Endothelial cell of umbilical vein (primary cell): ENCODE measurements around the gene PPP6R1. TPM values are rescaled to one million over a fixed set of nuclear protein-coding genes. Genes with fewer than 3 reads are reported as not detected.

Source experiments
- BruUV-seq: library from RNA; stranded (reverse); fragments of 400-500 nt; replicated peaks from 2 replicates; lab custom pipeline; 2021; lab: Mats Ljungman, UMichigan
- CTCF ChIA-PET: fragments of 300-600, 350-600 bp; sonication (Branson Sonifier 250); formaldehyde crosslinking; loops from one replicate; lab custom pipeline; 2021; ENCODE audit warnings: antibody characterized with exemption, inconsistent platforms; lab: Charles Lee
- POLR2A ChIA-PET: fragments of 300-600, 350-600 bp; sonication (Branson Sonifier 250); formaldehyde crosslinking; loops from one replicate; lab custom pipeline; 2021; ENCODE audit warnings: antibody characterized with exemption, inconsistent platforms; lab: Charles Lee
- DNase-seq: peaks from one replicate; pipeline ENCODE4 v3.0.0-alpha.2; 2011; ENCODE audit warnings: low read depth, low spot score
- FAIRE-seq: peaks from 2 replicates; lab custom pipeline; 2011; peaks lifted over from hg19 to GRCh38; lab: Jason Lieb, UNC
- H2AFZ ChIP-seq: 2 replicates; pipeline ENCODE4 v1.6.0; 2012; ENCODE audit warnings: low read depth, low read length, control low read depth, inconsistent platforms
- H3K27ac ChIP-seq: 2 replicates; pipeline ENCODE4 v1.5.1; 2011; ENCODE audit warnings: low read depth, mild to moderate bottlenecking, control low read depth, low read length, moderate library complexity; ENCODE audit not compliant: insufficient read depth
- H3K27me3 ChIP-seq, 2 experiments: 2 replicates each; pipeline versions ENCODE4 v1.6.0 to v1.6.1; 2011; ENCODE audit warnings: low read length in 2 of 2, mixed read lengths in 1 of 2; ENCODE audit not compliant: control insufficient read depth in 2 of 2, insufficient read depth in 2 of 2
- H3K36me3 ChIP-seq, 2 experiments: 2 replicates in 1 of 2; 3 replicates in 1 of 2; pipeline ENCODE4 v1.5.1; 2011; ENCODE audit warnings: low read length in 2 of 2, mild to moderate bottlenecking in 1 of 2, moderate library complexity in 1 of 2; ENCODE audit not compliant: control insufficient read depth in 2 of 2, insufficient read depth in 2 of 2; ENCODE audit errors: extremely low read depth in 1 of 2
- H3K4me1 ChIP-seq: 3 replicates; pipeline ENCODE4 v1.5.1; 2011; ENCODE audit warnings: mild to moderate bottlenecking, low read length; ENCODE audit not compliant: control insufficient read depth, insufficient read depth; ENCODE audit errors: extremely low read depth
- H3K4me2 ChIP-seq: 2 replicates; pipeline ENCODE4 v1.6.1; 2011; ENCODE audit warnings: low read length, control low read depth, mixed read lengths; ENCODE audit not compliant: insufficient read depth
- H3K4me3 ChIP-seq, 3 experiments: fragments of 200-600 bp in 1 of 3; sonication (generic), shearing (Covaris generic) in 1 of 3; replicated peaks in 1 of 3; 2 replicates each; pipeline ENCODE4 v1.5.1; 2011 to 2016; ENCODE audit warnings: control low read depth in 3 of 3, low read length in 3 of 3, mild to moderate bottlenecking in 2 of 3, inconsistent platforms in 1 of 3, low read depth in 1 of 3, moderate library complexity in 1 of 3; ENCODE audit not compliant: insufficient read depth in 1 of 3
- H3K79me2 ChIP-seq: 2 replicates; pipeline ENCODE4 v1.6.0; 2012; ENCODE audit warnings: low read length, inconsistent platforms; ENCODE audit not compliant: control insufficient read depth, insufficient read depth
- H3K9ac ChIP-seq: replicated peaks from 2 replicates; pipeline ENCODE3; 2011; ENCODE audit warnings: low read length, control low read depth; ENCODE audit not compliant: insufficient read depth; ENCODE audit errors: extremely low read depth
- H3K9me1 ChIP-seq: replicated peaks from 3 replicates; pipeline ENCODE4 v1.6.0; 2011; ENCODE audit warnings: mild to moderate bottlenecking, low read length; ENCODE audit not compliant: control insufficient read depth, insufficient read depth; ENCODE audit errors: extremely low read depth
- H3K9me3 ChIP-seq: replicated peaks from 2 replicates; pipeline ENCODE4 v1.5.1; 2012; ENCODE audit warnings: low read length, inconsistent platforms; ENCODE audit not compliant: control insufficient read depth, insufficient read depth
- H4K20me1 ChIP-seq: replicated peaks from 2 replicates; pipeline ENCODE3; 2011; ENCODE audit warnings: mild to moderate bottlenecking, low read length; ENCODE audit not compliant: control insufficient read depth, insufficient read depth; ENCODE audit errors: extremely low read depth
- CTCF ChIP-seq, 2 donors: IDR thresholded peaks; 1 replicate in 1 of 2; 2 replicates in 1 of 2; pipeline ENCODE4 v1.5.1; 2011; ENCODE audit warnings: low read length in 2 of 2, mild to moderate bottlenecking in 2 of 2, moderate library complexity in 2 of 2, control low read depth in 1 of 2, inconsistent platforms in 1 of 2, low read depth in 1 of 2; ENCODE audit not compliant: insufficient read depth in 1 of 2; ENCODE audit errors: extremely low read depth in 1 of 2
- EZH2 ChIP-seq: IDR thresholded peaks from 2 replicates; pipeline ENCODE4 v1.6.1; 2012; ENCODE audit warnings: borderline replicate concordance, low read depth, mild to moderate bottlenecking, moderate library complexity, low read length, inconsistent platforms; ENCODE audit not compliant: severe bottlenecking
- FOS ChIP-seq: IDR thresholded peaks from 2 replicates; pipeline ENCODE4 v1.6.1; 2011; ENCODE audit warnings: mild to moderate bottlenecking, low read length, moderate library complexity, borderline replicate concordance; ENCODE audit not compliant: insufficient read depth
- GATA2 ChIP-seq: IDR thresholded peaks from 2 replicates; pipeline ENCODE4 v1.7.0; 2011; ENCODE audit warnings: low read depth, mild to moderate bottlenecking, moderate library complexity, mixed read lengths, low read length; ENCODE audit not compliant: insufficient read length, insufficient read depth
- JUN ChIP-seq: IDR thresholded peaks from 2 replicates; pipeline ENCODE4 v1.6.1; 2011; ENCODE audit warnings: borderline replicate concordance, low read depth; ENCODE audit not compliant: insufficient read length, insufficient read depth
- MAX ChIP-seq: IDR thresholded peaks from 2 replicates; pipeline ENCODE4 v1.6.1; 2011; ENCODE audit not compliant: insufficient read depth, insufficient read length
- MYC ChIP-seq: IDR thresholded peaks from one replicate; pipeline ENCODE4 v1.6.1; 2011; ENCODE audit warnings: mild to moderate bottlenecking, low read depth, low read length
- POLR2A ChIP-seq: IDR thresholded peaks from 2 replicates; pipeline ENCODE4 v1.6.1; 2012; ENCODE audit warnings: low read depth, mild to moderate bottlenecking, control low read depth, low read length
- POLR2AphosphoS5 ChIP-seq: IDR thresholded peaks from 2 replicates; pipeline ENCODE4 v1.6.1; 2012; ENCODE audit warnings: low read depth, mild to moderate bottlenecking, control low read depth, low read length, moderate library complexity; ENCODE audit not compliant: insufficient read depth
- dilution Hi-C: fragments of 300-500 bp; cut with MboI; formaldehyde crosslinking; loops from one replicate; pipeline ENCODE4 v1.15.0; 2019; ENCODE audit warnings: low sequenced_read_pairs; ENCODE audit not compliant: extremely low pct_ligation_motif_present
- intact Hi-C: fragments of 100-400 bp; cut with micrococcal nuclease; formaldehyde crosslinking; loops from one replicate; pipeline ENCODE4 v1.10.0; 2022
- polyA plus RNA-seq, 4 experiments: library from polyadenylated mRNA; depleted of rRNA in 3 of 4; stranded (reverse) in 3 of 4; unstranded in 1 of 4; fragments of >200 nt; gene quantifications; 2 replicates each; pipeline versions ENCODE4 v1.2.1 to v1.2.3, GENCODE V29; 2011 to 2012; ENCODE audit warnings: missing spikeins in 1 of 4
- total RNA-seq: library from RNA; stranded (reverse); gene quantifications from 2 replicates; pipeline ENCODE4 v1.2.3, GENCODE V29; 2021

Gene PPP6R1
- total and polyA plus RNA-seq, 2 donors (not counting 3 experiments of a cell fraction or from before 2014, with no cell fraction given) = 35.7 to 71.8 TPM

DNA sequence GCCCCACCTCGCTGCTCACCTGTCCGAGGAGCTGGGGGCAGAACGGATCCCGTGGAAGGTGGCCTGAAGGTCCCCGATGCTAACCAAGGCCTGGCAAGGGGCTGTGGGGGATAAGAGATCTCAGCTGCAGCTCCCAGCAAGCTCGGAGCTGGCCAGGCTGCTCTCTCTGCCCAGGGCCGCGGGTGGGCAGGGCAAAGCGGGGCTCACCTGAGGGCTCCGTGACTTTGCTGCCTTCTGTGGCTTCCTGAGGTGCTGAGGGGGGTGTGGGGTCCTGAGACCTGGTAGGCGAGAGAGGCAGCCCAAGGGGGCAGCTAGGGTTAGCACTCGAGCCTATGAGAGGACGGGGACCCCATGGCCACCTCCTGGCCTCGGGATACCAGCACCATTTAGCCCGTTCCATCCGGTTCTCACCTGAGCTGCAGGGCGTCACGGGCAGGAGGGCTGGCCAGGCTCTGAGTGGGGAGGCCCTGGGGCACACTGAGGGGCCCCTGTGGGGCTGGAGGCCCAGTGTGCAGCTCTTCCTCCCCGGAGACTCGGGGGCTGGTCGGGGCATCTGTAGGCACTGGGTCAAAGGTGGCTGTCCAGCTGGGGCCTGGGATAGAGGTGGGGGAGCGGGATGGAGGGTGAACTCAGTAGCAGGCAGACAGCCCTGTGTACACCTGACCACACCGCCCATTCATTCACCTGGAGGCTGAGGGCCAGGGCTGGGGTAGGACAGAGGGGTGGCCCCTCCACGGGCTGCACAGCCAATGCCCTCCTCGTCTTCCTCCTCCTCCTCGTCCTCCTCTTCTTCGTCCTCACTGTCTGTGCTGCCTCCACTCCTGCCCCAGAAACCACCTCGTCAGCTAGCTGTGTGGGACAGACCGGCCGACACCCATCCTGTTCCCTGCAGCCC, 27.2 kb downstream of the PPP6R1 start:
- Histone ChIP-seq H3K79me2 (no peaks in the 10 kb centered on the region), H3K27ac (no peak overlapping the region), H3K9me3 (no peaks in the 10 kb centered on the region), H3K4me2 (no peak overlapping the region), H3K36me3 (peaks cover 3 to 49% of the 10 kb centered on the region in 2 experiments), H3K4me3 (no peak overlapping the region), H4K20me1 (no peaks in the 10 kb centered on the region), H3K9ac (no peak overlapping the region), H3K27me3 (no peaks in the 10 kb centered on the region), H3K4me1 (no peaks in the 10 kb centered on the region), H2AFZ (no peak overlapping the region), H3K9me1 (no peaks in the 10 kb centered on the region)
- no peak for TF ChIP-seq GATA2
- no peak for TF ChIP-seq EZH2
- no peak for TF ChIP-seq POLR2A
- TF ChIP-seq CTCF (IDR thresholded peaks at IDR 0.05; ENCODE audit: extremely low read depth in 1 of 2, insufficient read depth in 1 of 2, low read depth in 1 of 2, low read length in 2 of 2) = no peak
- no peak for TF ChIP-seq MYC
- TF ChIP-seq JUN = no peak
- no peak for TF ChIP-seq FOS
- TF ChIP-seq MAX = no peak
- no peak for TF ChIP-seq POLR2AphosphoS5
- dilution Hi-C loops = no loop called here
- FAIRE-seq (no peak), DNase-seq (no peak)
- ChIA-PET CTCF (interaction anchor here (1.2 kb wide), 1 partner anchor 14 kb away, joined by 4 read pairs; no protein-coding TSS in a partner anchor), POLR2A (no interaction called here)
- intact Hi-C loops = no loop called here
- BruUV-seq = no TSS peak
